Head of caudate nucleus (tissue), 42 donors: Measurements from ENCODE around the gene LACRT.

Experiments used
- DNase-seq, 42 donors: peaks; one replicate each; pipeline versions ENCODE4 v3.0.0 to v3.0.0-alpha.2; 2020 to 2021; ENCODE audit warnings: mixed read lengths in 7 of 42
- intact Hi-C: fragments of 100-400 bp; cut with DNase I; formaldehyde crosslinking; loops from one replicate; pipeline ENCODE4 v1.15.0; 2022

Gene LACRT

GRCh38 chr12:54584128-54584527 is 50.6 kb downstream of the LACRT start:
- intact Hi-C loops = no loop called here

GRCh38 chr12:54583726-54584125 is 51.0 kb downstream of the LACRT start:
- intact Hi-C loops = no loop called here
- DNase-seq = peak in 8 of 42 donors; percentile 40 to 63 (median 48)

More at GRCh38 chr12:54584128-54584527, 50.6 kb downstream of the LACRT start:
- no peak for DNase-seq

GRCh38 chr12:54581412-54581811 is 53.3 kb downstream of the LACRT start:
- intact Hi-C loops = no loop called here
- no peak for DNase-seq
